ENCODE results near the gene ELOA. TPM values are rescaled to one million over a fixed set of nuclear protein-coding genes. Genes with fewer than 3 reads are reported as not detected.

The ELOA gene
- total and polyA plus RNA-seq, 9 of the 15 experiments (the other 6 are each of a cell fraction or from before 2014, with no cell fraction given): 31.9 to 98.6 (median 61.3) TPM

- TF ChIP-seq ZBTB12 (CRISPR knock-in tag; IDR thresholded peaks at IDR 0.05): no peak
- TF ChIP-seq KLF10 (CRISPR knock-in tag; IDR thresholded peaks at IDR 0.05): no peak
Observed at GRCh38 chr1:23701996-23702395, 41.3 kb upstream of the ELOA start (continued).

- no peak overlapping the region for H2AFZ ChIP-seq (ENCODE audit: low read depth, low read length)
- FAIRE-seq: no peak
- in situ Hi-C loops (cut with MboI) (no loop called here), intact Hi-C loops (cut with micrococcal nuclease) (no loop called here)
- 67% methylated on average over 6 of the region's 6 CpGs for WGBS (ENCODE audit: insufficient coverage, low coverage, missing lambda C conversion rate)
- H3K36me3 ChIP-seq (ENCODE audit: control insufficient read depth, insufficient read depth, low read length): peaks cover 57% of the 10 kb centered on the region
- peaks cover 0 to 2% of the 10 kb centered on the region in 2 experiments; a peak in 2 of 5 replicates for H3K4me1 ChIP-seq (replicated peaks in 1 of 2; ENCODE audit: control insufficient read depth in 2 of 2, insufficient read depth in 2 of 2, low read length in 2 of 2)
- H3K79me2 ChIP-seq (ENCODE audit: control insufficient read depth, insufficient read depth, low read length): peaks cover 27% of the 10 kb centered on the region
- ChIA-PET CTCF (ENCODE audit: low intra/inter-chr PET ratio) (no interaction called here), POLR2A (interaction anchor here (0.6 to 2.0 kb wide), 5 partner anchors 10 to 332 kb away, joined by 3 to 13 read pairs (median 3); partner anchors contain the start of gene RPL11)
- DNase-seq (ENCODE audit: extremely low read depth in 1 of 4, low spot score in 3 of 4): no peak
- H3K27me3 ChIP-seq (ENCODE audit: control insufficient read depth in 2 of 2, insufficient read depth in 2 of 2, low read length in 2 of 2): no peaks in the 10 kb centered on the region
- no peak overlapping the region for H3K27ac ChIP-seq (ENCODE audit: extremely low read depth, low read depth, low read length)
- H3K4me2 ChIP-seq (ENCODE audit: insufficient read depth, low read length): no peak overlapping the region
- no peaks in the 10 kb centered on the region for H3K9me3 ChIP-seq (replicated peaks; ENCODE audit: control insufficient read depth, insufficient read depth, low read depth, low read length)
- H3K9me1 ChIP-seq (ENCODE audit: control insufficient read depth, insufficient read depth, low read length): no peaks in the 10 kb centered on the region
- H3K9ac ChIP-seq (ENCODE audit: insufficient read depth in 1 of 2, low read depth in 2 of 2, low read length in 2 of 2): no peak overlapping the region
- peaks cover 8% of the 10 kb centered on the region for H4K20me1 ChIP-seq (replicated peaks; ENCODE audit: control insufficient read depth, insufficient read depth, low read length)
- H3K4me3 ChIP-seq: no peak overlapping the region
- ATAC-seq: no peak
- BruUV-seq (replicated peaks): no TSS peak
- TF ChIP-seq HNRNPH1 (optimal IDR thresholded peaks at IDR 0.05; ENCODE audit: low read depth, low read length): no peak
- TF ChIP-seq ZNF764 (CRISPR knock-in tag; IDR thresholded peaks at IDR 0.05; ENCODE audit: low read depth): no peak
- no peak for TF ChIP-seq ZBTB11 (CRISPR knock-in tag; IDR thresholded peaks at IDR 0.05)
- no peak for TF ChIP-seq ATF1 (CRISPR knock-in tag; IDR thresholded peaks at IDR 0.05)
- TF ChIP-seq ATF1 (tag; IDR thresholded peaks at IDR 0.05): no peak
- no peak for TF ChIP-seq ZNF655 (CRISPR knock-in tag; IDR thresholded peaks at IDR 0.05)
- no peak for TF ChIP-seq POLR2A (conservative IDR thresholded peaks at IDR 0.05)
- no peak for TF ChIP-seq PCBP1 (IDR thresholded peaks at IDR 0.05; ENCODE audit: low read depth, low read length, poor library complexity, severe bottlenecking)
Observed at GRCh38 chr1:23704834-23705495, 38.3 kb upstream of the ELOA start.

Data from K562 (cell line).